GM12878 (cell line): ENCODE measurements around the gene ERMARD. TPM values are rescaled to one million over a fixed set of nuclear protein-coding genes. Genes with fewer than 3 reads are reported as not detected.

ENCODE experiments used
- CREM ChIP-seq: IDR thresholded peaks from 2 replicates; pipeline ENCODE4 v1.6.1; 2014; ENCODE audit warnings: antibody characterized with exemption, low read depth
- EGR1 ChIP-seq, 2 experiments: IDR thresholded peaks; 1 replicate in 1 of 2; 2 replicates in 1 of 2; pipeline ENCODE4 v1.6.1; 2011 to 2012; ENCODE audit warnings: low read depth in 2 of 2, low read length in 2 of 2, borderline replicate concordance in 1 of 2, mild to moderate bottlenecking in 1 of 2, moderate library complexity in 1 of 2
- FOS ChIP-seq: IDR thresholded peaks from 3 replicates; pipeline ENCODE4 v1.6.1; 2011; ENCODE audit warnings: borderline replicate concordance; ENCODE audit not compliant: insufficient read length; ENCODE audit errors: extremely low read depth
- HDGF ChIP-seq: fragments of 450-650 bp; IDR thresholded peaks from 2 replicates; pipeline ENCODE4 v1.6.1; 2016; ENCODE audit warnings: antibody characterized with exemption
- KDM1A ChIP-seq: fragments of 200-600 bp; sonication (generic); IDR thresholded peaks from 2 replicates; pipeline ENCODE4 v1.6.1; 2016; ENCODE audit warnings: borderline replicate concordance
- NFIC ChIP-seq: IDR thresholded peaks from 2 replicates; pipeline ENCODE4 v1.6.1; 2012; ENCODE audit warnings: low read depth, mild to moderate bottlenecking, inconsistent platforms, low read length, moderate library complexity
- RAD21 ChIP-seq: IDR thresholded peaks from 2 replicates; pipeline ENCODE4 v1.6.1; 2011; ENCODE audit warnings: mild to moderate bottlenecking, low read depth, low read length, moderate library complexity; ENCODE audit not compliant: insufficient read depth
- SIX5 ChIP-seq: IDR thresholded peaks from 2 replicates; pipeline ENCODE4 v1.6.1; 2011; ENCODE audit warnings: mild to moderate bottlenecking, low read depth, low read length, moderate library complexity; ENCODE audit not compliant: severe bottlenecking
- polyA plus RNA-seq, 11 experiments: library from polyadenylated mRNA; depleted of rRNA in 4 of 11; unstranded in 6 of 11; stranded (reverse) in 5 of 11; fragments of >200 nt; fragmentation: Nextera tagmentation in 4 of 11; fragmentation: Illumina TruSeq in 1 of 11; extraction: Ambion mirVana in 4 of 11; extraction: Trizol in 1 of 11; gene quantifications; 1 replicate in 1 of 11; 2 replicates in 10 of 11; pipeline versions ENCODE4 v1.2.1 to v1.2.3, GENCODE V29; 2011 to 2016; ENCODE audit warnings: inconsistent platforms in 2 of 11, missing spikeins in 2 of 11, low read depth in 1 of 11
- total RNA-seq, 4 experiments: library from RNA; depleted of rRNA in 3 of 4; stranded (reverse); fragments of >200 nt in 3 of 4; fragmentation: Illumina TruSeq in 1 of 4; extraction: Trizol in 1 of 4; gene quantifications; 2 replicates each; pipeline versions ENCODE4 v1.2.1 to v1.2.3, GENCODE V29; 2013 to 2021
- TF ChIP-seq, protein P1 (sequence below): IDR thresholded peaks from 2 replicates; pipeline ENCODE4 v1.6.1; 2012; ENCODE audit warnings: mild to moderate bottlenecking, low read depth, low read length

ERMARD gene
- total and polyA plus RNA-seq, 10 of the 15 experiments (the other 5 are each of a cell fraction or from before 2014, with no cell fraction given): 24.4 to 63.3 (median 34.1) TPM

DNA sequence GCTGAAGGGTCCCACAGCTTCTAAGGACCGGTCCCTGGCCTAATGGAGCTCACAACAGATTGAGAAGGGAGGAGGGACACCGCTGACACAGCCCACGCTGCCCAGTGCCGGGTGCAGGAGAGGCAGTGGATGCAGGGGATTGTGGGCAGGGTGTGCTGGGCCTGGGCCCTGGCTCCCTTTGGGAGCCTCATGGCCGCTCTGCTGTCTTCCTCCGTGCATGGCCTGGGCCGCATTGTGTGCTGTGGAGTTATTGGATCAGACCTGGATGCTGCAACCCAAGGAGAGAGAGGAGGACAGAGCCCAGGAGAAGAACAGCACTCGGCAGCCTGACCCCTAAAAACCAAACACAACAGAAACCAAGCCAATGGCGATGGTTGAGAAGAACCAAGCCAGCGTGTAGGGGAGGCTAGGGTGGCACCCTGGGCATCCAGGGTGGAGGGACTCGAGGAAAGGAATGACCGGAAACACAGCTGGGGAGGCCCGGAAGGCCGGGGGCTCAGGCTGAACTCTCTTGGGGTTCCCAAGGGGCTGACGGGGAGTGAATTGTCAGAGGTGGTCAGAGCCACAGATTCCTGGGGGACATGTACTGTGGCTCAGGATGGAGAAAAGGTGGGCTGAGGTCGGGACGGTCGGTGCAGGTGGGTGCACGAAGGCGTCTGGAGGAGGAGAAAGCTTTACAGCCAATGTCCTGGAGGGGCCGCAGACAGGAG is 41.0 kb downstream of the ERMARD start (continued):
- TF ChIP-seq, protein P1, sequence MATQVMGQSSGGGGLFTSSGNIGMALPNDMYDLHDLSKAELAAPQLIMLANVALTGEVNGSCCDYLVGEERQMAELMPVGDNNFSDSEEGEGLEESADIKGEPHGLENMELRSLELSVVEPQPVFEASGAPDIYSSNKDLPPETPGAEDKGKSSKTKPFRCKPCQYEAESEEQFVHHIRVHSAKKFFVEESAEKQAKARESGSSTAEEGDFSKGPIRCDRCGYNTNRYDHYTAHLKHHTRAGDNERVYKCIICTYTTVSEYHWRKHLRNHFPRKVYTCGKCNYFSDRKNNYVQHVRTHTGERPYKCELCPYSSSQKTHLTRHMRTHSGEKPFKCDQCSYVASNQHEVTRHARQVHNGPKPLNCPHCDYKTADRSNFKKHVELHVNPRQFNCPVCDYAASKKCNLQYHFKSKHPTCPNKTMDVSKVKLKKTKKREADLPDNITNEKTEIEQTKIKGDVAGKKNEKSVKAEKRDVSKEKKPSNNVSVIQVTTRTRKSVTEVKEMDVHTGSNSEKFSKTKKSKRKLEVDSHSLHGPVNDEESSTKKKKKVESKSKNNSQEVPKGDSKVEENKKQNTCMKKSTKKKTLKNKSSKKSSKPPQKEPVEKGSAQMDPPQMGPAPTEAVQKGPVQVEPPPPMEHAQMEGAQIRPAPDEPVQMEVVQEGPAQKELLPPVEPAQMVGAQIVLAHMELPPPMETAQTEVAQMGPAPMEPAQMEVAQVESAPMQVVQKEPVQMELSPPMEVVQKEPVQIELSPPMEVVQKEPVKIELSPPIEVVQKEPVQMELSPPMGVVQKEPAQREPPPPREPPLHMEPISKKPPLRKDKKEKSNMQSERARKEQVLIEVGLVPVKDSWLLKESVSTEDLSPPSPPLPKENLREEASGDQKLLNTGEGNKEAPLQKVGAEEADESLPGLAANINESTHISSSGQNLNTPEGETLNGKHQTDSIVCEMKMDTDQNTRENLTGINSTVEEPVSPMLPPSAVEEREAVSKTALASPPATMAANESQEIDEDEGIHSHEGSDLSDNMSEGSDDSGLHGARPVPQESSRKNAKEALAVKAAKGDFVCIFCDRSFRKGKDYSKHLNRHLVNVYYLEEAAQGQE: no peak
- TF ChIP-seq NFIC (no peak), CREM (no peak), HDGF (no peak), RAD21 (no peak), FOS (no peak), SIX5 (no peak), EGR1 (IDR thresholded peaks at IDR 0.05; ENCODE audit: borderline replicate concordance in 1 of 2, low read depth in 2 of 2, low read length in 2 of 2) (no peak), KDM1A (no peak)
